Brain microvascular endothelial cell (primary cell): ENCODE results near the gene DNAH17.

Experiments used
- DNase-seq: peaks from one replicate; pipeline ENCODE4 v3.0.0-alpha.2; 2020
- H3K27ac ChIP-seq: fragments of 250-450 bp; sonication (Bioruptor Pico); 2 replicates; pipeline ENCODE4 v1.5.1; 2020; ENCODE audit warnings: mild to moderate bottlenecking, moderate library complexity
- H3K27me3 ChIP-seq: fragments of 250-450 bp; sonication (Bioruptor Pico); replicated peaks from 2 replicates; pipeline ENCODE4 v1.5.1; 2020; ENCODE audit warnings: mild to moderate bottlenecking
- H3K36me3 ChIP-seq: fragments of 250-450 bp; sonication (Bioruptor Pico); replicated peaks from 2 replicates; pipeline ENCODE4 v1.5.1; 2020; ENCODE audit warnings: mild to moderate bottlenecking
- H3K4me3 ChIP-seq: 2 replicates; pipeline ENCODE4 v1.5.1; 2011; ENCODE audit warnings: low read depth, mild to moderate bottlenecking, control low read depth, low read length, moderate library complexity
- CTCF ChIP-seq: IDR thresholded peaks from 2 replicates; pipeline ENCODE4 v1.5.1; 2011; ENCODE audit warnings: low read depth, mild to moderate bottlenecking, moderate library complexity, low read length, control low read depth, inconsistent platforms; ENCODE audit errors: missing control alignments
- in situ Hi-C: cut with HindIII; loops from 2 replicates; pipeline ENCODE4 v1.10.0; 2017; ENCODE audit warnings: low sequenced_read_pairs, low pct_ligation_motif_present

DNAH17 gene

GRCh38 chr17:78375401-78376151 is 201.6 kb downstream of the DNAH17 start:
- H3K27ac ChIP-seq: peak overlapping the region; percentile 94
- TF ChIP-seq CTCF: no peak
- H3K4me3 ChIP-seq: no peak overlapping the region
- no peaks in the 10 kb centered on the region for H3K27me3 ChIP-seq
- in situ Hi-C loops: no loop called here
- DNase-seq: peak; percentile 86
- H3K36me3 ChIP-seq: no peaks in the 10 kb centered on the region

DNA sequence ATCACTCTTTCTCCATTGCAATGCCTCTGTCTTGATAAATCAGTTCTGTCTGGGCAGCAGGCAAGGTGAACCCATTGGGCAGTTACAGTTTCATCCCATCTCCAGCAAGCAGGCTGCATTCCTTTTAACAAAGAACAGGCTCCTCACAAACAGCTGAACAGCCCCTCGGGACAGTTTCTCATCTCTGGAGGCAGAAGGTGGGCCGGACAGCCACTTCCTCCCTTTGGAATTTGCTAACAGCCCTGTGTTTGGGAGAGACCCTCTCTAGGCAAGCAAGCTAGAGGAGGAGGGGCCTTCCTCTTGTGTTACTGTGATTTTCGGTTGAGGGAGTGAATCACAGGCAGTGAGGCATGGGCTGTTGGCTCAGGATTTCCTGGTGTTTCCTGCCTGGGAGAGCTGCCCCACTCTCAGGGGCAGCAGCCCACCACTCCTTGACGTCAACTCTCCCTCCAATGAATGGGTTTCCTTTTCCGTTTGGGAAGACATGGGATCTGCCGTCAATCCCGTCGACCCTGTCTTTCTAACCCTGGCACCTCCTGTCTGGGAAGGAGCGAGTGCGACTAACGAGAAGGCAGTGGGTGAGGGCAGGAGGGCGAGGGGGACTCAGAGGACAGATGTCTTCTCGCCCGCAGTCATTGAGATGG is 202.4 kb downstream of the DNAH17 start:
- DNase-seq: peak; percentile 68
- Histone ChIP-seq H3K27me3 (no peaks in the 10 kb centered on the region), H3K4me3 (no peak overlapping the region), H3K27ac (peak overlapping the region; percentile 94), H3K36me3 (no peaks in the 10 kb centered on the region)
- no peak for TF ChIP-seq CTCF
- in situ Hi-C loops: no loop called here

- in situ Hi-C loops: no loop called here
Observed at GRCh38 chr17:78374189-78374588, 203.0 kb downstream of the DNAH17 start.

More at GRCh38 chr17:78374189-78374588, 203.0 kb downstream of the DNAH17 start:
- H3K4me3 ChIP-seq: no peak overlapping the region
- peak overlapping the region; percentile 94 for H3K27ac ChIP-seq
- H3K27me3 ChIP-seq: no peaks in the 10 kb centered on the region
- TF ChIP-seq CTCF: no peak
- no peaks in the 10 kb centered on the region for H3K36me3 ChIP-seq
- DNase-seq: no peak
